ENCODE results near the gene BACH2.
"Not testable (repeated sequence)": the region's sequence is repeated elsewhere in the genome, so short reads cannot be mapped to it uniquely, and the experiment has no call there.

BACH2 gene

GRCh38 chr6:90216072-90216977 lies 80.3 kb downstream of the BACH2 start:
- DNase-seq (ENCODE audit: extremely low read depth in 1 of 2, low read depth in 1 of 2): no peak

DNA sequence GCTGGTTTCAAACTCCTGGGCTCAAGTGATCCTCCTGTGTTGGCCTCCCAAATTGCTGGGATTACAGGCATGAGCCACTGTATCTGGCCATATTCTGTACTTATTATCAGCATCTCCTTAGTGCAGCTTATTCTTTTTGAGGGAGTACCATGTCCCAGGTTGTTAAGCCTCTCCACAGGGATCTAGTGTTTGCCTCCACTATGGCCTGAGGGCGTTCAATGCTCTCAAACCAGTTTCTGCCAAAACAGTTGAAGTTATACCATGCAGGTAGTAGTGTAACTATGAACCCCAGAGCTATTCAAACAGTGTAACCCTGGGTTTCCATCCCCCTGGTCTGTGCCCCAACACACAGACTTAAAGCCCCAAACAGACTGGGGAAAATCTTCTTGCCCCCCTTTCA lies 81.7 kb downstream of the BACH2 start:
- DNase-seq (ENCODE audit: extremely low read depth in 1 of 2, low read depth in 1 of 2): no peak

GRCh38 chr6:90214461-90214860 lies 82.2 kb downstream of the BACH2 start:
- no peak for DNase-seq (ENCODE audit: extremely low read depth in 1 of 2, low read depth in 1 of 2)

GRCh38 chr6:90212274-90212673 lies 84.4 kb downstream of the BACH2 start:
- no peak for DNase-seq (ENCODE audit: extremely low read depth in 1 of 2, low read depth in 1 of 2)

- DNase-seq (ENCODE audit: extremely low read depth in 1 of 2, low read depth in 1 of 2): no peak
Observed at GRCh38 chr6:90209527-90209926, 87.1 kb downstream of the BACH2 start.

GRCh38 chr6:90208690-90209089 lies 88.0 kb downstream of the BACH2 start:
- not testable (repeated sequence) for DNase-seq (ENCODE audit: extremely low read depth in 1 of 2, low read depth in 1 of 2)

DNA sequence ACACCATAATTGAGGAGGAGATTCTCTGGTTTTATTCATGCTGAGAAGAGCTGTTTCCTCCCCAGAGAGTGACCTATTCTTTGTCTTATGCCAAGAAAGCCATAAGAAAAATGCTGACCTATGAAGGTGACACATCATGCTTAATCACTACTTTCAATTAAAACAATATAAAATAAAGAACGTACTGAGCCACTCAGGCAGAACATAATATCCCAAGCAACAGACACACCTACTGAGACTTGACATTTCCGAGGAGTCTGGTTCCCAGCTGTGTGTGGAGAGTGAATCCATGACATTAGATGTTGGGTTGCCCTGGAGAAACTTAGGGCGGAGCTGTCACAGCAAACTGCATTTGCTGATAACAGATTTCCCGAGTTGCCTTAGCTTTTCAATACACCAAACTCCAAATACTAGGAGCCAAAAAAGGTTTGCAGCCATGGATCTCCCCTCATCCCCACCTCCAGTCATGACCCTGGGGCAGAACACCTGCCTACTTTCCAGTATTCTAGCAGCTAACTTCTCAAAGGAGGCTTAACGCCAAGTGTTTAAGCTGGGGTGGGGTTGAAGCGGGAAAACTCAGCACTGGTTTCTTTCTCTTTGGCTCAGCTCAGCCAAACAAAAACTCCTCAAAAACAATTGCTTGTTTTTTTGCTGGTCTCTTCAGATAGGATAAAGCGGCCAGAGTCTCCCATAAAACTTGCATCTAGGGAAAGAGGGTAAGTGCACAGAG lies 92.2 kb downstream of the BACH2 start:
- DNase-seq (ENCODE audit: extremely low read depth in 1 of 2, low read depth in 1 of 2): no peak

DNA sequence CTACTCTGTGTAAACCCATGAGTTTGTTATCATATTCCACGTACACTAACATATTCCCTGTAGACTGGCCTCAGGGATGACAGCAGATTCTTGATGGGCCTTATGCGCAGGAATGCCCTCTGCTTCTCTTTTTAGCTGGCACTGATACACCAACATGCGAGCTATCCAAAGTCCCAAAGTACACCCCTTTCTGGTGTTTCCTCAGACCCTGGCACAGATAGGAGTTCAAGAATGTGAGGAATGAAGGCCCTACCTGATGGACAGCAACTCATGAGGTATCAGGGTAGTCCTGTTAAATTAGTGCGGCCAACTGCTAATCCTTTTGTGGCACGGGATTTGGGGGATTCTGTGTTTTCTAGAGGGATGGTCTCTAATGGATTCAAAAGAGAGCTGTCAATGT lies 93.0 kb downstream of the BACH2 start:
- DNase-seq (ENCODE audit: extremely low read depth in 1 of 2, low read depth in 1 of 2): no peak

DNA sequence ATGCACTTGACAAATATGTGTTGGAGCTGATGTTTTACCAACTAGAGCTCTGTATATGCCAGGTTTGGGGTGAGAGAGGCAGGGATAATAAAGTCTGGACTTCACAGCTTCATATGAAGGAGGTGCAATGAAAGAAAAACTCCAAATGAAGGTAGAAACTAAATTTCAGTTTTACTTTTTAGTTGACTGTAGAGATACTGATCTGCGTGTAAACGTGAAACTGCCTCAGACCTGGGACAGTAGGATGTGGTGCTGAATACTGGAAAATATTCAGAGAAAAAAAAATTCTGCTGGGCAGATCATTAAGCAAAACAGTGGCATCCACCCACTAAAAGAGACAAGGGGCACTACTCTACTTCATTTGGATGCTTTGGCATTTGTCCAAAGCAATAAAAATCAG lies 94.5 kb downstream of the BACH2 start:
- no peak for DNase-seq (ENCODE audit: extremely low read depth in 1 of 2, low read depth in 1 of 2)

- no peak for DNase-seq (ENCODE audit: extremely low read depth in 1 of 2, low read depth in 1 of 2)
Observed at GRCh38 chr6:90199900-90200299, 96.7 kb downstream of the BACH2 start.

DNA sequence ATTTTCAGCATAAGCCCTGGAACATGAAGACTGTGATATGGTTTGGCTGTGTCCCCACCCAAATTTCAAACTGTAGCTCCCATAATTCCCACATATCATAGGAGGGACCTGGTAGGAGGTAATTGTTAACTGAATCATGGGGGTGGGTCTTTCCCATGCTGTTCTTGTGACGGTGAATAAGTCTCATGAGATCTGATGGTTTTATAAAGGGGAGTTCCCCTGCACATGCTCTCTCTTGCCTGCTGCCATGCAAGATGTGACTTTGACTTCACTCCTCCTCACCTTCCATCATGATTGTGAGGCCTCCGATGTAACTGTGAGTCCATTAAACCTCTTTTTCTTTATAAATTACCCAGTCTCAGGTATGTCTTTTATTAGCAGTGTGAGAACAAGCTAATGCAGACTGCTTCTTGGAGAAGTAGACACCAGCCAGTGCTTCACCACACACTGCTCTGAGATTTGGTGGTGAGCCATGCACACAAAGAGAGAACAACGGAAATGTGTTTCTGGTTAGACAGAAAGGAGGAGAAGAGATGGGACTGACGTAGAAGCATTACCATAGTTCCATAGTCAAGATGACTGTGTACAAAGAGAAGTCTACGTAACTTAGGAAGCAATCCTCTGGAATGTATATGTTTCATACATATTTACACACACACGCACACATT lies 97.8 kb downstream of the BACH2 start:
- no peak for DNase-seq (ENCODE audit: extremely low read depth in 1 of 2, low read depth in 1 of 2)

GRCh38 chr6:90197854-90198496 lies 98.7 kb downstream of the BACH2 start:
- no peak for DNase-seq (ENCODE audit: extremely low read depth in 1 of 2, low read depth in 1 of 2)

DNA sequence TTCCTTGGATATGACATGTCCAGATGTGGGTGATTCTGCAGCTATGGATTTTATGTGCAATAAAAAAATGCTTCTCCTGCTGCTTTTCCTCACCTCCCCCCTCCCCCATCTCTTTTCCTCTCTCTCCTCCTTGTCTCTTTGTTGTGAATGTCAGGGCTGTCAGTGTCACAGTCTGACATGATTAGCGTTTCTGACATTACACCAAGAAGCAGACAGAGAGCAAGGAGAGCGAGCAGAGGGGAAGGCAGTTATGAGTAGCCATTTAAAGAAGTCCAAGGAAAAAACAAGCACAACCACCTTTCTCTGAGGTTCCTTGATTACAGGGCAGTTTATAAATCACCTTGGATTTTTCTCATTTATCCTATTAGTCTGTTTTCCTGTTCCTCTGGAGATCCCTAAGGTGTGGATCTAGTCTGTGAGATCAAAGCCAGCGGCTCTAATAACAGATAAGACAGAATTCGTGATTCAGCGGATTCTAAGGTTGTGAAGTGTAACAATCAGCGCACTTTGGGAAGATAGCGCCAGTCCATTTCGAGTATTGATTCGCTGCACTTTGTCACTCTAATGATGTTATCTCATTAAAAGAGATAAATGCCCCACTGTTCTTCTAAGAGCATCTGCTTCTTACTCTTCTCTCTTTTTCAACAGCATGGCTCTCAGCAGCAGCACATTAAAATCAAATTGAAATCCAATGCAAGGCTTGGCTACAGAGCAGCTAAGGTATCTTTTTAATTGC lies 101.4 kb downstream of the BACH2 start:
- DNase-seq (ENCODE audit: extremely low read depth in 1 of 2, low read depth in 1 of 2): no peak

DNA sequence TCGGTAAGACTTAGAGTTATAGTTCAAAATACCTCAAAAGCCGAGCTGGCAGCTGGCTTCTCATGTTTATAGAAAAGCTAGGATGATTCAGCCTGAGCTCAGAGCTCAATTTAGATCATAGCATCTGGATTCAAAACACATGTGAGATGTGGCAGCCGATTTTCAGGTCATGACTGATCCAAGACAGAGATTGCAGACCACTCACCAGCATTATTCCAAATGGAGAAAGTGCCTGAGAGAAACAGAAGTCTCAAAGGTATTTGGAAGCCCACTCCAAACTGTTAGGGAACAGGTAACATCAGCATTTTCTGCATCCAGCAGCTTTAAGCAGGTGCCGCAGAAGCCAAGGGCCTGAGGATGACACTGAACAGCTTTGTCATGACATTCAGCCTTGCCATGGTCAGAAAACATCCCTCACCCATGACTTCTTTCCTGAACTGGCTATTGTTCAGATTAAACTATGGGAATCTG lies 102.2 kb downstream of the BACH2 start:
- no peak for DNase-seq (ENCODE audit: extremely low read depth in 1 of 2, low read depth in 1 of 2)

DNA sequence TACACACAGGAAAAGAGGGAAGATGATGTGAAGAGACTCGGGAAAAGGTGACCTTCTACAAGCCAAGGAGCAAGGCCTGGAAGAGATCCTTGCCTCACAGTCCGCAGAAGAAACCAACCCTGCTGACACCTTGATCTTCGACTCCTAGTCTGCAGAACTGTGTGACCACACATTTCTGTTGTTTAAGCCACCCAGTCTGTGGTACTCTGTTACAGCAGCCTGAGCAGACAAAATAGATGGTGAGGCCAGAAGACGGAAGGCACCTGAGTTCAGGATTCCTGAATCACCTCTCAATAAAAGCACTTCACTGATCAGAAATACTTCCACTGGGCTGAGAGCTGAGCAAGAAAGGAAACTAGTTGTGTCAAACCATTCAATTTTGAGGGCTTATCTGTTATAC lies 103.3 kb downstream of the BACH2 start:
- no peak for DNase-seq (ENCODE audit: extremely low read depth in 1 of 2, low read depth in 1 of 2)

- DNase-seq (ENCODE audit: extremely low read depth in 1 of 2, low read depth in 1 of 2): no peak
Observed at GRCh38 chr6:90192857-90193256, 103.8 kb downstream of the BACH2 start.

GRCh38 chr6:90190752-90191395 lies 105.8 kb downstream of the BACH2 start:
- no peak for DNase-seq (ENCODE audit: extremely low read depth in 1 of 2, low read depth in 1 of 2)

DNA sequence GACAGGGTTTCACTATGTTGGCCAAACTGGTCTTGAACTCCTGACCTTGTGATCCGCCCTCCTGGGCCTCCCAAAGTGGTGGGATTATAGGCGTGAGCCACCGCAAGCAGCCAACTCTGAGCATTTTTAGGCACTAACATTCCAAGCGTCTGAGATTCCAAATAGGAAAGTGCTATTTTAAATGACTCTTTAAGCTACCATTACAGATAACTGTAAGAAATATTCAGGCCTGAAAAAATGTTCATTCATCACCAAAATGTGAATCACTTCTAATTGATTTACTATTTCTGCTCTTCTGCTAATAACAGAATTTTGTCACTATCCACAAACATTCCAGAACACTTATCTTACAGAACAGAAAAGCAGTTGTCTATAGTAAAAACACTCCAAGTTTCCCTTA lies 106.5 kb downstream of the BACH2 start:
- DNase-seq (ENCODE audit: extremely low read depth in 1 of 2, low read depth in 1 of 2): no peak

DNA sequence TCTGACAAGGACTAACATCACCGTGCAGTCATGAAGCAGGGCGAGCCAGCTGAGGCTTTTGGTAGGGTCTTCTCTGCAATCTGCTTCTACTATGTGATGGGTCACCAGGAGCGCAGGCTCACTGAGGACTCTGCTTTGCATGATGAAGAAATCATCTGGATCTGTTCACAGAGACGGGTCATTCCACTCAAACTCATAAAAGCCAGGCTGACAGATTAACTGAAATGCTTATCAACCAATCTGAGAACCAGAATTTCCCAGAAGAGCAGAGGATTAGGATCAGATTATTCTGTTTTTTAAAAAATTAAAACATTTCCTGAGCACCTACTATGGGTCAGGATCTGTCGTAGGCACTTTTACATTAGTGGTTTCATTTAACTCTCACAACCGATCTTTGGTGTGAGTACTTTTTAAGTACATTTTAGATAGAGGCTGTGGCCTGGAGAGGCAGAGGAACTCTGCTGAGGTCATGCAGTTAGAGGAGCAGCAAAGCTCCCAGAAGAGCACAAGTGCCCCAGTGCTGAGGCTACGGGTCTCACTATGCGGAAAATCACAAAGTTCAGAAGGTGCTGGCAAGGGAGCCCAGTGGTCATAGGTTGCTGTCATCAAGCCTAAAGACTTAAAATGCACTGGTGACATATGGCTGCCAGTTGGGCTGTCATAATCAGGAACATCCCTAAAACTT lies 109.1 kb downstream of the BACH2 start:
- no peak for DNase-seq (ENCODE audit: extremely low read depth in 1 of 2, low read depth in 1 of 2)

All from stimulated activated CD8-positive, alpha-beta memory T cell treated with anti-CD3 and anti-CD28 coated beads, Interleukin-7, amount 100 ng/mL, for 48 hours (primary cell).